ENCODE measurements around the gene TCF4. TPM values are rescaled to one million over a fixed set of nuclear protein-coding genes. Genes with fewer than 3 reads are reported as not detected.

Gene TCF4
- polyA plus RNA-seq, 1 of the 3 experiments (the other 2 are of a cell fraction): 39.1 TPM

DNA sequence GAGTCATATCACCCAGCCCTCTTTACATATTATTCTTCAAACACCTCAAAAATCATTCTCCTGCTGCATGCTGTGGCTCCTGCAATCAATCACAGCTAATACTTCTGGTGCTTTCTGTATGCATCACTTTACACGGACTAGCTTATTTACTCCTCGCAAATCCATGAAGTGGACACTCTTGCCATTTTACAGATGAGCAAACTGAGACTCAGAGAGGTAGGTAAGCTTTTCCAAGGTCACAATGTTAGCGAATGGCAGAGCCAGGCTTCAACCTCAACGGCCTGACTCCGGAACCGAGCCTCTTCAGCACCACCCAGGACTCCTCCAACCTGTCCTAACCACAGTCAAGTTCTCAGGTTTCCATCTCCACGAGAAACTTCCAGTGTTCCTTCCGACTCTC lies 36.8 kb downstream of the TCF4 start:
- Histone ChIP-seq H3K36me3 (replicated peaks in 1 of 2; ENCODE audit: control insufficient read depth in 1 of 2, insufficient read depth in 2 of 2, low read length in 1 of 2) (peaks cover 10 to 15% of the 10 kb centered on the region in 2 experiments), H4K20me1 (ENCODE audit: insufficient read depth) (no peaks in the 10 kb centered on the region), H3K9me3 (no peaks in the 10 kb centered on the region), H3K27me3 (ENCODE audit: insufficient read depth) (no peaks in the 10 kb centered on the region), H3F3A (replicated peaks; ENCODE audit: insufficient read depth) (peaks cover 4% of the 10 kb centered on the region), H3K4me1 (ENCODE audit: control insufficient read depth in 1 of 2, insufficient read depth in 2 of 2, low read depth in 1 of 2, low read length in 1 of 2) (peaks cover 5 to 27% of the 10 kb centered on the region in 2 experiments; a peak in 3 of 4 replicates), H3K27ac (ENCODE audit: low read depth in 2 of 2, low read length in 1 of 2) (no peak overlapping the region), H3K79me2 (ENCODE audit: insufficient read depth) (peaks cover 75% of the 10 kb centered on the region), H3K4me3 (ENCODE audit: low read depth in 2 of 2, low read length in 1 of 2) (no peak overlapping the region), H2AFZ (ENCODE audit: low read depth) (no peak overlapping the region), H3K4me2 (no peak overlapping the region), H3K9me2 (no peaks in the 10 kb centered on the region), H3K9ac (no peak overlapping the region)
- TF ChIP-seq RAD21 (IDR thresholded peaks at IDR 0.05; ENCODE audit: low read length) (no peak), MEF2A (IDR thresholded peaks at IDR 0.05; ENCODE audit: borderline replicate concordance, low read depth) (no peak), SIN3A (IDR thresholded peaks at IDR 0.05; ENCODE audit: borderline replicate concordance, low read depth, low read length) (no peak), RXRA (IDR thresholded peaks at IDR 0.05; ENCODE audit: borderline replicate concordance, low read depth) (no peak), RFX5 (IDR thresholded peaks at IDR 0.05; ENCODE audit: low read length) (no peak), IRF3 (IDR thresholded peaks at IDR 0.05; ENCODE audit: low read depth, low read length) (no peak), MAX (IDR thresholded peaks at IDR 0.05; ENCODE audit: low read depth) (no peak), SMC3 (IDR thresholded peaks at IDR 0.05; ENCODE audit: low read depth, low read length) (no peak), RCOR1 (IDR thresholded peaks at IDR 0.05; ENCODE audit: low read length) (no peak), FOXJ3 (CRISPR knock-in tag; IDR thresholded peaks at IDR 0.05) (no peak), YY1 (IDR thresholded peaks at IDR 0.05; ENCODE audit: low read depth) (no peak), JUND (IDR thresholded peaks at IDR 0.05) (no peak)
- TF ChIP-seq, protein P1, sequence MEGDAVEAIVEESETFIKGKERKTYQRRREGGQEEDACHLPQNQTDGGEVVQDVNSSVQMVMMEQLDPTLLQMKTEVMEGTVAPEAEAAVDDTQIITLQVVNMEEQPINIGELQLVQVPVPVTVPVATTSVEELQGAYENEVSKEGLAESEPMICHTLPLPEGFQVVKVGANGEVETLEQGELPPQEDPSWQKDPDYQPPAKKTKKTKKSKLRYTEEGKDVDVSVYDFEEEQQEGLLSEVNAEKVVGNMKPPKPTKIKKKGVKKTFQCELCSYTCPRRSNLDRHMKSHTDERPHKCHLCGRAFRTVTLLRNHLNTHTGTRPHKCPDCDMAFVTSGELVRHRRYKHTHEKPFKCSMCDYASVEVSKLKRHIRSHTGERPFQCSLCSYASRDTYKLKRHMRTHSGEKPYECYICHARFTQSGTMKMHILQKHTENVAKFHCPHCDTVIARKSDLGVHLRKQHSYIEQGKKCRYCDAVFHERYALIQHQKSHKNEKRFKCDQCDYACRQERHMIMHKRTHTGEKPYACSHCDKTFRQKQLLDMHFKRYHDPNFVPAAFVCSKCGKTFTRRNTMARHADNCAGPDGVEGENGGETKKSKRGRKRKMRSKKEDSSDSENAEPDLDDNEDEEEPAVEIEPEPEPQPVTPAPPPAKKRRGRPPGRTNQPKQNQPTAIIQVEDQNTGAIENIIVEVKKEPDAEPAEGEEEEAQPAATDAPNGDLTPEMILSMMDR (IDR thresholded peaks at IDR 0.05): no peak
- DNase-seq: no peak
- POLR2A ChIA-PET: no interaction called here
- CTCF ChIA-PET: interaction anchor here (1.1 to 1.2 kb wide), 2 partner anchors 27 to 54 kb away, joined by 3 to 4 read pairs; no protein-coding TSS in a partner anchor
- WGBS (ENCODE audit: low lambda C conversion rate): 95% methylated on average over 8 of the region's 8 CpGs

- TF ChIP-seq EZH2phosphoT487 (IDR thresholded peaks at IDR 0.05; ENCODE audit: borderline replicate concordance, low read depth): no peak
- TF ChIP-seq FOXM1 (IDR thresholded peaks at IDR 0.05; ENCODE audit: low read depth): no peak
- H3K9me2 ChIP-seq: no peaks in the 10 kb centered on the region
- no peaks in the 10 kb centered on the region for H3K9me3 ChIP-seq
- no peak for DNase-seq
- CTCF ChIA-PET: interaction anchor here (0.5 to 1.9 kb wide), 3 partner anchors 26 to 151 kb away, joined by 3 to 4 read pairs (median 3); no protein-coding TSS in a partner anchor
- H3K9ac ChIP-seq: no peak overlapping the region
- H3K27ac ChIP-seq (ENCODE audit: low read depth in 2 of 2, low read length in 1 of 2): no peak overlapping the region
- no peaks in the 10 kb centered on the region for H3K27me3 ChIP-seq (ENCODE audit: insufficient read depth)
- peaks cover 5 to 25% of the 10 kb centered on the region in 2 experiments; a peak in 3 of 4 replicates for H3K4me1 ChIP-seq (ENCODE audit: control insufficient read depth in 1 of 2, insufficient read depth in 2 of 2, low read depth in 1 of 2, low read length in 1 of 2)
- WGBS (ENCODE audit: low lambda C conversion rate): 89% methylated on average over 8 of the region's 8 CpGs
- peaks cover 4% of the 10 kb centered on the region for H3F3A ChIP-seq (replicated peaks; ENCODE audit: insufficient read depth)
- peaks cover 76% of the 10 kb centered on the region for H3K79me2 ChIP-seq (ENCODE audit: insufficient read depth)
- POLR2A ChIA-PET: no interaction called here
- no peak overlapping the region for H3K4me2 ChIP-seq
- H3K36me3 ChIP-seq (replicated peaks in 1 of 2; ENCODE audit: control insufficient read depth in 1 of 2, insufficient read depth in 2 of 2, low read length in 1 of 2): peaks cover 10 to 15% of the 10 kb centered on the region in 2 experiments
- no peaks in the 10 kb centered on the region for H4K20me1 ChIP-seq (ENCODE audit: insufficient read depth)
- H2AFZ ChIP-seq (ENCODE audit: low read depth): no peak overlapping the region
- no peak overlapping the region for H3K4me3 ChIP-seq (ENCODE audit: low read depth in 2 of 2, low read length in 1 of 2)
Measured at GRCh38 chr18:55550471-55550870, 37.5 kb downstream of the TCF4 start.
